Right lobe of liver (tissue), 4 donors: ENCODE results near the gene C1orf115.

Experiments used
- CTCF ChIP-seq, 4 donors: fragments of 200-600 bp in 3 of 4; fragments of 450-650 bp in 1 of 4; IDR thresholded peaks; one replicate each; pipeline versions ENCODE4 v1.5.1 to v1.8.0; 2016 to 2022; ENCODE audit warnings: antibody characterized with exemption in 4 of 4, mild to moderate bottlenecking in 2 of 4
- POLR2A ChIP-seq: fragments of 450-650 bp; IDR thresholded peaks from one replicate; pipeline ENCODE4 v1.6.1; 2017; ENCODE audit warnings: antibody characterized with exemption, mild to moderate bottlenecking
- donor health status: DM: no; HTN: no; CAD: no.
- donor health status: DM: no; HTN: no; CAD: no.
- donor health status: DM: no; HTN: yes; CAD: no.

DNA sequence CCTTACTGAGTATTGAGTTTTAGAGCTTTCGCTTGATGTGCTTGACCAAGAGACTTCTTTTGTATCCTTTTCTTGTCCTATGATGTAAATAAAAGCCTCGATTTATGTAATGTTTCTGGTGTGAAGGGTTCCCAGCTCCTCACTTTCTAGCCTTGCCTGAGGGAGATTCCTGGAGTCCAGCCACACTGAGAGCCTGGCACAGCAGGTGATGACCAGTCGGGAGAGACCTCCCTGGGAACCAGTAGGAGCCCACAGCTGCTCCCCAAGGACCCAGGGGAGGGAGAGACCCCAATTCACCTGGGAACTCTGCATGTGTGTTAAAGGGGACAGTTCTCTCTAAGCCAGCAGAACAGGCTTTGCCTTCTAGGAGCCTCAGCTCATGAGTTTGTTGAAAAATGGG, 8.9 kb downstream of the C1orf115 start:
- TF ChIP-seq CTCF (IDR thresholded peaks at IDR 0.05) (no peak), POLR2A (no peak)
